Osteoblast (primary cell): ENCODE data around the gene APBA2. TPM values are rescaled to one million over a fixed set of nuclear protein-coding genes. Genes with fewer than 3 reads are reported as not detected.

ENCODE experiments used
- DNase-seq: peaks from one replicate; pipeline ENCODE4 v3.0.0; 2011; ENCODE audit warnings: low spot score, mixed read lengths; ENCODE audit not compliant: insufficient read length; ENCODE audit errors: missing footprints
- H2AFZ ChIP-seq: 2 replicates; pipeline ENCODE4 v1.6.0; 2011; ENCODE audit warnings: mild to moderate bottlenecking, low read length
- H3K27ac ChIP-seq: 2 replicates; pipeline ENCODE4 v1.5.1; 2011; ENCODE audit warnings: mild to moderate bottlenecking, low read depth, low read length, moderate library complexity
- H3K27me3 ChIP-seq: 2 replicates; pipeline ENCODE4 v1.6.0; 2012; ENCODE audit warnings: mild to moderate bottlenecking, control low read depth, inconsistent platforms, low read length, moderate library complexity; ENCODE audit not compliant: insufficient read depth
- H3K36me3 ChIP-seq: 2 replicates; pipeline ENCODE4 v1.5.1; 2011; ENCODE audit warnings: mild to moderate bottlenecking, low read length, control low read depth, moderate library complexity; ENCODE audit not compliant: insufficient read depth
- H3K4me1 ChIP-seq: 2 replicates; pipeline ENCODE4 v1.5.1; 2011; ENCODE audit warnings: mild to moderate bottlenecking, low read length, control low read depth, moderate library complexity; ENCODE audit not compliant: insufficient read depth
- H3K4me2 ChIP-seq: 2 replicates; pipeline ENCODE4 v1.6.0; 2011; ENCODE audit warnings: mild to moderate bottlenecking, low read length; ENCODE audit not compliant: insufficient read depth
- H3K4me3 ChIP-seq: fragments of 200-600 bp; sonication (generic); 3 replicates; pipeline ENCODE4 v1.5.1; 2012; ENCODE audit warnings: mild to moderate bottlenecking, low read length, inconsistent platforms; ENCODE audit not compliant: insufficient read depth
- H3K79me2 ChIP-seq: 2 replicates; pipeline ENCODE4 v1.6.0; 2012; ENCODE audit warnings: mild to moderate bottlenecking, low read length, control low read depth, inconsistent platforms; ENCODE audit not compliant: insufficient read depth
- H3K9me3 ChIP-seq: 2 replicates; pipeline ENCODE4 v1.5.1; 2011; ENCODE audit warnings: low read depth, low read length, control low read depth
- H4K20me1 ChIP-seq: 2 replicates; pipeline ENCODE4 v1.6.0; 2012; ENCODE audit warnings: mild to moderate bottlenecking, low read length, control low read depth; ENCODE audit not compliant: insufficient read depth
- CTCF ChIP-seq: IDR thresholded peaks from 2 replicates; pipeline ENCODE4 v1.5.1; 2011; ENCODE audit warnings: mild to moderate bottlenecking, low read depth, low read length, moderate library complexity; ENCODE audit errors: extremely low read depth
- total RNA-seq: library from RNA; depleted of rRNA; stranded (reverse); fragments of >200 nt; gene quantifications from 2 replicates; pipeline ENCODE4 v1.2.3, GENCODE V29; 2012

The APBA2 gene
- total RNA-seq, 1 donor, result 6.2 TPM

GRCh38 chr15:29133321-29133720, 247.5 kb downstream of the APBA2 start:
- H3K4me2 ChIP-seq, result no peak overlapping the region
- H3K4me1 ChIP-seq, result no peaks in the 10 kb centered on the region
- peaks cover 2% of the 10 kb centered on the region for H3K27me3 ChIP-seq
- TF ChIP-seq CTCF, result no peak
- H3K9me3 ChIP-seq, result no peaks in the 10 kb centered on the region
- no peak overlapping the region for H3K27ac ChIP-seq
- no peaks in the 10 kb centered on the region for H4K20me1 ChIP-seq
- DNase-seq, result no peak
- no peaks in the 10 kb centered on the region for H3K36me3 ChIP-seq
- no peak overlapping the region for H2AFZ ChIP-seq
- H3K4me3 ChIP-seq, result no peak overlapping the region
- no peaks in the 10 kb centered on the region for H3K79me2 ChIP-seq

GRCh38 chr15:29133791-29134190, 248.0 kb downstream of the APBA2 start:
- Histone ChIP-seq H3K4me3 (no peak overlapping the region), H2AFZ (no peak overlapping the region), H3K36me3 (no peaks in the 10 kb centered on the region), H3K4me2 (no peak overlapping the region), H3K4me1 (no peaks in the 10 kb centered on the region), H3K27ac (no peak overlapping the region), H3K9me3 (no peaks in the 10 kb centered on the region), H3K79me2 (no peaks in the 10 kb centered on the region), H3K27me3 (peaks cover 5% of the 10 kb centered on the region), H4K20me1 (no peaks in the 10 kb centered on the region)
- TF ChIP-seq CTCF, result no peak
- peak; percentile 45 for DNase-seq

- no peak overlapping the region for H3K4me2 ChIP-seq
- H3K79me2 ChIP-seq, result no peaks in the 10 kb centered on the region
- H3K4me1 ChIP-seq, result no peaks in the 10 kb centered on the region
- peak; percentile 26 for DNase-seq
- H2AFZ ChIP-seq, result no peak overlapping the region
- H3K27me3 ChIP-seq, result peaks cover 5% of the 10 kb centered on the region
- H3K36me3 ChIP-seq, result no peaks in the 10 kb centered on the region
- H3K27ac ChIP-seq, result no peak overlapping the region
- TF ChIP-seq CTCF, result no peak
- no peaks in the 10 kb centered on the region for H4K20me1 ChIP-seq
- H3K9me3 ChIP-seq, result no peaks in the 10 kb centered on the region
- no peak overlapping the region for H3K4me3 ChIP-seq
These were observed 248.5 kb downstream of the APBA2 start for GRCh38 chr15:29134239-29134638.

- TF ChIP-seq CTCF, result no peak
- H2AFZ ChIP-seq, result no peak overlapping the region
- H3K4me1 ChIP-seq, result no peaks in the 10 kb centered on the region
- DNase-seq, result peak; percentile 56
- H4K20me1 ChIP-seq, result no peaks in the 10 kb centered on the region
- no peak overlapping the region for H3K27ac ChIP-seq
- H3K4me2 ChIP-seq, result no peak overlapping the region
- H3K79me2 ChIP-seq, result no peaks in the 10 kb centered on the region
- H3K27me3 ChIP-seq, result peaks cover 5% of the 10 kb centered on the region
- H3K9me3 ChIP-seq, result no peaks in the 10 kb centered on the region
- H3K4me3 ChIP-seq, result no peak overlapping the region
- H3K36me3 ChIP-seq, result no peaks in the 10 kb centered on the region
These were observed 249.0 kb downstream of the APBA2 start for GRCh38 chr15:29134641-29135308.
